GM12878 (cell line): Measurements from ENCODE around the gene NUMBL. TPM values are rescaled to one million over a fixed set of nuclear protein-coding genes. Genes with fewer than 3 reads are reported as not detected.

ENCODE experiments used
- ATAC-seq: fragments of 200-7000 bp; cut with Tn5 transposase; 3 replicates; pipeline ENCODE4 v1.9.1; 2020; ENCODE audit warnings: mild to moderate bottlenecking, moderate library complexity
- BruUV-seq: library from RNA; stranded (reverse); fragments of 400-500 nt; replicated peaks from 2 replicates; lab custom pipeline; 2021; lab: Mats Ljungman, UMichigan
- CTCF ChIA-PET: fragments of 300-600 bp; sonication (Branson Sonifier 250); formaldehyde crosslinking; extraction: SDS; loops from one replicate; lab custom pipeline; 2021; ENCODE audit warnings: inconsistent platforms; lab: Yijun Ruan, JAX
- POLR2A ChIA-PET: fragments of 350-600 bp; formaldehyde crosslinking; extraction: SDS; loops from one replicate; lab custom pipeline; 2021; ENCODE audit warnings: inconsistent platforms; lab: Charles Lee
- RAD21 ChIA-PET: fragments of 300-600 bp; sonication (Branson Sonifier 250); formaldehyde crosslinking; loops from one replicate; lab custom pipeline; 2023; ENCODE audit warnings: antibody characterized with exemption; ENCODE audit not compliant: unreplicated experiment; lab: Charles Lee
- SMC1A ChIA-PET: fragments of 300-600 bp; sonication (Branson Sonifier 250); formaldehyde crosslinking; loops from one replicate; lab custom pipeline; 2023; ENCODE audit not compliant: unreplicated experiment, uncharacterized antibody; lab: Charles Lee
- DNase-seq: peaks from one replicate; pipeline ENCODE4 v3.0.0-alpha.2; 2011; ENCODE audit warnings: low read depth, low spot score
- FAIRE-seq: peaks from 3 replicates; lab custom pipeline; 2011; peaks lifted over from hg19 to GRCh38; lab: Jason Lieb, UNC
- H2AFZ ChIP-seq: 2 replicates; pipeline ENCODE4 v1.6.0; 2011; ENCODE audit warnings: low read depth, low read length, control low read depth; ENCODE audit not compliant: control insufficient read depth
- H3K27ac ChIP-seq: 2 replicates; pipeline ENCODE4 v1.5.1; 2011; ENCODE audit warnings: control low read depth; ENCODE audit not compliant: control insufficient read depth, insufficient read depth
- H3K27me3 ChIP-seq, 2 experiments: replicated peaks in 1 of 2; 2 replicates each; pipeline versions ENCODE4 v1.6.0 to v1.6.1; 2011; ENCODE audit warnings: low read length in 1 of 2; ENCODE audit not compliant: control insufficient read depth in 2 of 2, insufficient read depth in 2 of 2
- H3K36me3 ChIP-seq, 2 experiments: 2 replicates each; pipeline ENCODE4 v1.5.1; 2011; ENCODE audit warnings: low read length in 1 of 2; ENCODE audit not compliant: control insufficient read depth in 2 of 2, insufficient read depth in 2 of 2
- H3K4me1 ChIP-seq: 2 replicates; pipeline ENCODE4 v1.6.1; 2011; ENCODE audit warnings: mild to moderate bottlenecking, low read length, moderate library complexity, mixed read lengths; ENCODE audit not compliant: control insufficient read depth, insufficient read depth
- H3K4me2 ChIP-seq: 2 replicates; pipeline ENCODE4 v1.6.0; 2011; ENCODE audit warnings: control low read depth; ENCODE audit not compliant: control insufficient read depth, insufficient read depth
- H3K4me3 ChIP-seq: fragments of 200-600 bp; sonication (generic); 2 replicates; pipeline ENCODE4 v1.5.1; 2016
- H3K79me2 ChIP-seq: 2 replicates; pipeline ENCODE4 v1.6.0; 2011; ENCODE audit warnings: low read length; ENCODE audit not compliant: control insufficient read depth, insufficient read depth
- H3K9ac ChIP-seq: 2 replicates; pipeline ENCODE4 v1.8.0; 2011; ENCODE audit warnings: low read length, control low read depth, mixed read lengths; ENCODE audit not compliant: control insufficient read depth, insufficient read depth
- H3K9me3 ChIP-seq: replicated peaks from 3 replicates; pipeline ENCODE4 v1.5.1; 2011; ENCODE audit warnings: mild to moderate bottlenecking, low read length; ENCODE audit not compliant: control insufficient read depth, insufficient read depth
- H4K20me1 ChIP-seq: 2 replicates; pipeline ENCODE4 v1.6.0; 2011; ENCODE audit not compliant: control insufficient read depth, insufficient read depth
- BCLAF1 ChIP-seq: fragments of 450-650 bp; IDR thresholded peaks from 2 replicates; pipeline ENCODE4 v1.6.1; 2017; ENCODE audit warnings: antibody characterized with exemption, mild to moderate bottlenecking, moderate library complexity
- HDGF ChIP-seq: fragments of 450-650 bp; IDR thresholded peaks from 2 replicates; pipeline ENCODE4 v1.6.1; 2016; ENCODE audit warnings: antibody characterized with exemption
- IKZF1 ChIP-seq: fragments of 450-650 bp; conservative IDR thresholded peaks from 2 replicates; pipeline ENCODE4 v1.6.1; 2017; ENCODE audit warnings: antibody characterized with exemption, mild to moderate bottlenecking
- MEF2B ChIP-seq: fragments of 450-650 bp; IDR thresholded peaks from 2 replicates; pipeline ENCODE4 v1.6.1; 2018; ENCODE audit warnings: mild to moderate bottlenecking, moderate library complexity; ENCODE audit not compliant: partially characterized antibody, poor library complexity, severe bottlenecking
- MYC ChIP-seq: IDR thresholded peaks from 2 replicates; pipeline ENCODE4 v1.6.1; 2011; ENCODE audit warnings: mild to moderate bottlenecking, low read length, moderate library complexity, inconsistent platforms; ENCODE audit not compliant: insufficient read depth, insufficient replicate concordance, insufficient read length, severe bottlenecking
- NFYA ChIP-seq: IDR thresholded peaks from 2 replicates; pipeline ENCODE4 v1.6.1; 2011; ENCODE audit warnings: low read depth, mild to moderate bottlenecking, low read length, improper control_type of control experiment, borderline replicate concordance
- PKNOX1 ChIP-seq: fragments of 450-650 bp; IDR thresholded peaks from 2 replicates; pipeline ENCODE4 v1.6.1; 2016; ENCODE audit warnings: mild to moderate bottlenecking
- SKIL ChIP-seq: fragments of 450-650 bp; IDR thresholded peaks from 2 replicates; pipeline ENCODE4 v1.6.1; 2017; ENCODE audit warnings: mild to moderate bottlenecking, low read depth, inconsistent platforms; ENCODE audit not compliant: poor library complexity, severe bottlenecking
- STAT1 ChIP-seq: fragments of 450-650 bp; conservative IDR thresholded peaks from 2 replicates; pipeline ENCODE4 v1.6.1; 2014; ENCODE audit warnings: antibody characterized with exemption, mild to moderate bottlenecking
- TCF12 ChIP-seq: IDR thresholded peaks from 2 replicates; pipeline ENCODE4 v1.6.1; 2011; ENCODE audit warnings: low read depth, mild to moderate bottlenecking, low read length
- TCF3 ChIP-seq: IDR thresholded peaks from 2 replicates; pipeline ENCODE4 v1.6.1; 2012; ENCODE audit warnings: low read depth, mild to moderate bottlenecking, low read length, borderline replicate concordance; ENCODE audit not compliant: insufficient read depth
- ZBTB33 ChIP-seq: fragments of 450-650 bp; IDR thresholded peaks from 2 replicates; pipeline ENCODE4 v1.6.1; 2017; ENCODE audit warnings: mild to moderate bottlenecking
- ZNF622 ChIP-seq: fragments of 450-650 bp; IDR thresholded peaks from 2 replicates; pipeline ENCODE4 v1.6.1; 2017; ENCODE audit warnings: mild to moderate bottlenecking, inconsistent platforms
- ZZZ3 ChIP-seq: IDR thresholded peaks from 2 replicates; pipeline ENCODE4 v1.6.1; 2011; ENCODE audit warnings: low read depth; ENCODE audit not compliant: control insufficient read depth, insufficient read length
- WGBS: methylation state at CpG from one replicate; pipeline ENCODE4 v1.1.6; 2016; ENCODE audit warnings: low lambda C conversion rate; ENCODE audit not compliant: insufficient replicate concordance, insufficient coverage; ENCODE audit errors: missing lambda C conversion rate; 5-methylcytosine and 5-hydroxymethylcytosine counted together
- in situ Hi-C: fragments of 300-500 bp; cut with MboI; formaldehyde crosslinking; loops from 9 replicates; pipeline ENCODE4 v1.14.3; 2018; ENCODE audit warnings: mixed read lengths
- intact Hi-C: fragments of 100-400 bp; cut with micrococcal nuclease; formaldehyde crosslinking; loops from one replicate; pipeline ENCODE4 v1.14.2; 2022; ENCODE audit not compliant: unreplicated experiment
- polyA plus RNA-seq, 11 experiments: library from polyadenylated mRNA; depleted of rRNA in 4 of 11; unstranded in 6 of 11; stranded (reverse) in 5 of 11; fragments of >200 nt; fragmentation: Nextera tagmentation in 4 of 11; fragmentation: Illumina TruSeq in 1 of 11; extraction: Ambion mirVana in 4 of 11; extraction: Trizol in 1 of 11; gene quantifications; 1 replicate in 1 of 11; 2 replicates in 10 of 11; pipeline versions ENCODE4 v1.2.1 to v1.2.3, GENCODE V29; 2011 to 2016; ENCODE audit warnings: inconsistent platforms in 2 of 11, missing spikeins in 2 of 11, low read depth in 1 of 11
- total RNA-seq, 4 experiments: library from RNA; depleted of rRNA in 3 of 4; stranded (reverse); fragments of >200 nt in 3 of 4; fragmentation: Illumina TruSeq in 1 of 4; extraction: Trizol in 1 of 4; gene quantifications; 2 replicates each; pipeline versions ENCODE4 v1.2.1 to v1.2.3, GENCODE V29; 2013 to 2021

NUMBL gene
- total and polyA plus RNA-seq, 10 of the 15 experiments (the other 5 are each of a cell fraction or from before 2014, with no cell fraction given): 0.16 to 9.4 (median 1.9) TPM

- RAD21 ChIA-PET: interaction anchor here (0.8 kb wide), 1 partner anchor 83 kb away, joined by 3 read pairs; no protein-coding TSS in a partner anchor
- no TSS peak for BruUV-seq
- Histone ChIP-seq H3K36me3 (peaks cover 2 to 8% of the 10 kb centered on the region in 2 experiments; a peak in 2 of 4 replicates), H3K4me3 (no peak overlapping the region), H3K27ac (no peak overlapping the region), H4K20me1 (no peaks in the 10 kb centered on the region), H3K79me2 (no peaks in the 10 kb centered on the region), H2AFZ (no peak overlapping the region), H3K4me1 (no peaks in the 10 kb centered on the region), H3K9me3 (peaks cover 5% of the 10 kb centered on the region; the same call in 2 of the 3 replicates), H3K27me3 (no peaks in the 10 kb centered on the region), H3K9ac (no peak overlapping the region), H3K4me2 (no peak overlapping the region)
- CTCF ChIA-PET: no interaction called here
- TF ChIP-seq BCLAF1: no peak
- no peak for TF ChIP-seq TCF3
- TF ChIP-seq TCF12: no peak
- TF ChIP-seq ZBTB33: no peak
- no peak for TF ChIP-seq HDGF
- no peak for TF ChIP-seq MEF2B
- TF ChIP-seq ZNF622: no peak
- no peak for TF ChIP-seq STAT1
- TF ChIP-seq NFYA: no peak
- no peak for TF ChIP-seq IKZF1
- TF ChIP-seq SKIL: no peak
- TF ChIP-seq ZZZ3: no peak
- no peak for TF ChIP-seq PKNOX1
- TF ChIP-seq MYC: no peak
- no peak for FAIRE-seq
- POLR2A ChIA-PET: no interaction called here
- in situ Hi-C loops (no loop called here), intact Hi-C loops (no loop called here)
- SMC1A ChIA-PET: interaction anchor here (0.6 kb wide), 1 partner anchor 8 kb away, joined by 3 read pairs; no protein-coding TSS in a partner anchor
- 79% methylated on average over 9 of the region's 9 CpGs for WGBS
- DNase-seq: no peak
- ATAC-seq: no peak
Measured at GRCh38 chr19:40671404-40671803, 19.0 kb downstream of the NUMBL start.
